Mesenchymal stem cell (in vitro differentiated cells and primary cell): ENCODE results near the gene CXXC5.
A peak's percentile ranks its signal among the peaks of the same experiment; 100 is the strongest.

Source experiments
- DNase-seq: peaks from one replicate; pipeline ENCODE4 v3.0.0-alpha.2; 2013
- H2AFZ ChIP-seq: one replicate; pipeline ENCODE4 v1.6.1; 2013; ENCODE audit warnings: low read depth, mild to moderate bottlenecking, control low read depth, inconsistent platforms, low read length, moderate library complexity
- H2AK5ac ChIP-seq: 2 replicates; pipeline ENCODE4 v1.6.1; 2013; ENCODE audit warnings: low read length, moderate library complexity, mild to moderate bottlenecking, inconsistent platforms; ENCODE audit not compliant: severe bottlenecking
- H2BK120ac ChIP-seq: one replicate; pipeline ENCODE4 v1.6.1; 2013; ENCODE audit warnings: low read depth, mild to moderate bottlenecking, inconsistent platforms, low read length, moderate library complexity
- H2BK12ac ChIP-seq, 2 experiments: one replicate each; pipeline ENCODE4 v1.6.1; 2013; ENCODE audit warnings: inconsistent platforms in 2 of 2, low read length in 2 of 2, mild to moderate bottlenecking in 2 of 2, moderate library complexity in 2 of 2, control low read depth in 1 of 2
- H2BK15ac ChIP-seq: one replicate; pipeline ENCODE4 v1.6.1; 2013; ENCODE audit warnings: mild to moderate bottlenecking, low read depth, inconsistent platforms; ENCODE audit not compliant: poor library complexity, severe bottlenecking
- H2BK5ac ChIP-seq: 2 replicates; pipeline ENCODE4 v1.6.1; 2013; ENCODE audit warnings: low read depth, mild to moderate bottlenecking, low read length, control low read depth, inconsistent platforms; ENCODE audit not compliant: poor library complexity, severe bottlenecking
- H3K14ac ChIP-seq, 2 experiments: one replicate each; pipeline ENCODE4 v1.6.1; 2013; ENCODE audit warnings: inconsistent platforms in 2 of 2, low read length in 2 of 2, control low read depth in 1 of 2, mild to moderate bottlenecking in 1 of 2, moderate library complexity in 1 of 2
- H3K18ac ChIP-seq, 2 experiments: one replicate each; pipeline ENCODE4 v1.6.1; 2013; ENCODE audit warnings: inconsistent platforms in 2 of 2, low read length in 2 of 2, control low read depth in 1 of 2, low read depth in 1 of 2, mild to moderate bottlenecking in 1 of 2
- H3K23ac ChIP-seq, 2 experiments: one replicate each; pipeline ENCODE4 v1.6.1; 2013; ENCODE audit warnings: inconsistent platforms in 2 of 2, low read length in 2 of 2, mild to moderate bottlenecking in 2 of 2, moderate library complexity in 2 of 2, control low read depth in 1 of 2
- H3K27ac ChIP-seq: 2 replicates; pipeline ENCODE4 v1.5.1; 2013; ENCODE audit warnings: mild to moderate bottlenecking, moderate library complexity, low read length, control low read depth, inconsistent platforms; ENCODE audit not compliant: poor library complexity, severe bottlenecking
- H3K27me3 ChIP-seq, 2 experiments: 2 replicates each; pipeline versions ENCODE4 v1.6.1 to v1.7.0; 2013; ENCODE audit warnings: low read length in 2 of 2, mild to moderate bottlenecking in 2 of 2, moderate library complexity in 2 of 2, control low read depth in 1 of 2, inconsistent platforms in 1 of 2; ENCODE audit not compliant: control insufficient read depth in 1 of 2, insufficient read depth in 1 of 2
- H3K36me3 ChIP-seq, 2 experiments: 2 replicates each; pipeline versions ENCODE4 v1.6.1 to v1.7.0; 2013; ENCODE audit warnings: low read length in 2 of 2, control low read depth in 1 of 2, inconsistent platforms in 1 of 2, low read depth in 1 of 2, mild to moderate bottlenecking in 1 of 2; ENCODE audit not compliant: insufficient read depth in 2 of 2, control insufficient read depth in 1 of 2
- H3K4ac ChIP-seq, 2 experiments: one replicate each; pipeline ENCODE4 v1.6.1; 2013; ENCODE audit warnings: inconsistent platforms in 2 of 2, low read length in 2 of 2, mild to moderate bottlenecking in 2 of 2, moderate library complexity in 2 of 2, control low read depth in 1 of 2, low read depth in 1 of 2
- H3K4me1 ChIP-seq: 2 replicates; pipeline ENCODE4 v1.6.1; 2013; ENCODE audit warnings: low read depth, low read length, control low read depth; ENCODE audit not compliant: control insufficient read depth, insufficient read depth
- H3K4me2 ChIP-seq: 2 replicates; pipeline ENCODE4 v1.6.1; 2013; ENCODE audit warnings: low read length, mild to moderate bottlenecking, inconsistent platforms; ENCODE audit not compliant: poor library complexity, severe bottlenecking
- H3K4me3 ChIP-seq, 2 experiments: 2 replicates each; pipeline versions ENCODE4 v1.5.1 to v1.7.0; 2013; ENCODE audit warnings: low read length in 2 of 2, mild to moderate bottlenecking in 2 of 2, control low read depth in 1 of 2, low read depth in 1 of 2; ENCODE audit not compliant: insufficient read depth in 1 of 2
- H3K79me1 ChIP-seq: replicated peaks from 2 replicates; pipeline ENCODE4 v1.6.1; 2013; ENCODE audit warnings: mild to moderate bottlenecking, control low read depth, low read length, inconsistent platforms; ENCODE audit not compliant: poor library complexity, severe bottlenecking
- H3K9ac ChIP-seq: 2 replicates; pipeline ENCODE4 v1.7.0; 2013; ENCODE audit warnings: mild to moderate bottlenecking, low read length, moderate library complexity
- H3K9me3 ChIP-seq: 2 replicates; pipeline ENCODE4 v1.7.0; 2013; ENCODE audit warnings: mild to moderate bottlenecking, low read length; ENCODE audit not compliant: control insufficient read depth
- H4K8ac ChIP-seq: one replicate; pipeline ENCODE4 v1.6.1; 2013; ENCODE audit warnings: inconsistent platforms, mild to moderate bottlenecking, low read length, moderate library complexity
- H4K91ac ChIP-seq: one replicate; pipeline ENCODE4 v1.6.1; 2013; ENCODE audit warnings: mild to moderate bottlenecking, low read length, inconsistent platforms
- WGBS: methylation state at CpG from one replicate; pipeline ENCODE4 v1.1.7; 2013; ENCODE audit warnings: mixed read lengths; 5-methylcytosine and 5-hydroxymethylcytosine counted together

Gene CXXC5

GRCh38 chr5:139645430-139645871 is 2.7 kb upstream of the CXXC5 start:
- H2BK15ac ChIP-seq = no peak overlapping the region
- no peak overlapping the region for H4K91ac ChIP-seq
- no peak overlapping the region for H2BK120ac ChIP-seq
- H3K4ac ChIP-seq = no peak overlapping the region
- no peak overlapping the region for H4K8ac ChIP-seq
- H2BK12ac ChIP-seq = no peak overlapping the region
- 91% methylated on average over 3 of the region's 3 CpGs for WGBS
- H3K14ac ChIP-seq = no peak overlapping the region
- no peak overlapping the region for H2BK5ac ChIP-seq
- H3K27ac ChIP-seq = no peak overlapping the region
- no peak overlapping the region for H3K18ac ChIP-seq
- no peak overlapping the region for H3K23ac ChIP-seq
- no peaks in the 10 kb centered on the region for H3K9me3 ChIP-seq
- H2AK5ac ChIP-seq = peak overlapping the region; percentile 10
- no peak overlapping the region for H3K9ac ChIP-seq
- H3K4me1 ChIP-seq = peaks cover 46% of the 10 kb centered on the region
- peaks cover 18% of the 10 kb centered on the region for H3K79me1 ChIP-seq
- no peak for DNase-seq
- H3K4me2 ChIP-seq = no peak overlapping the region
- H3K4me3 ChIP-seq = no peak overlapping the region
- H2AFZ ChIP-seq = no peak overlapping the region
- peaks cover 0 to 10% of the 10 kb centered on the region in 2 experiments for H3K36me3 ChIP-seq
- H3K27me3 ChIP-seq = peaks cover 0 to 12% of the 10 kb centered on the region in 2 experiments

- no peak overlapping the region for H2BK15ac ChIP-seq
- 100% methylated on average over 2 of the region's 3 CpGs for WGBS
- no peak overlapping the region for H4K8ac ChIP-seq
Observed at GRCh38 chr5:139646111-139646510, 2.0 kb upstream of the CXXC5 start.

GRCh38 chr5:139646912-139647505 is 1.1 kb upstream of the CXXC5 start:
- peak overlapping the region; percentile 74 for H3K9ac ChIP-seq
- DNase-seq = peak; percentile 47
- H3K18ac ChIP-seq = peak overlapping the region; percentile 40 to 89
- H2BK120ac ChIP-seq = peak overlapping the region; percentile 54
- peaks cover 36% of the 10 kb centered on the region for H3K4me1 ChIP-seq
- no peak overlapping the region for H3K23ac ChIP-seq
- peak overlapping the region; percentile 19 for H2AK5ac ChIP-seq
- 6% methylated on average over 20 of the region's 25 CpGs for WGBS
- peak overlapping the region; percentile 86 for H3K27ac ChIP-seq
- peak overlapping the region; percentile 26 to 74 for H3K4me3 ChIP-seq
- peaks cover 0 to 12% of the 10 kb centered on the region in 2 experiments for H3K27me3 ChIP-seq
- peak overlapping the region; percentile 89 for H3K4me2 ChIP-seq
- peak overlapping the region; percentile 82 for H4K8ac ChIP-seq
- peaks cover 0 to 15% of the 10 kb centered on the region in 2 experiments for H3K36me3 ChIP-seq
- peak overlapping the region in 1 of 2 experiments; percentile 79 for H3K14ac ChIP-seq
- H4K91ac ChIP-seq = peak overlapping the region; percentile 73
- no peak overlapping the region for H2AFZ ChIP-seq
- peak overlapping the region; percentile 6 to 28 for H3K4ac ChIP-seq
- H2BK15ac ChIP-seq = peak overlapping the region; percentile 21
- no peaks in the 10 kb centered on the region for H3K9me3 ChIP-seq
- peaks cover 15% of the 10 kb centered on the region for H3K79me1 ChIP-seq
- H2BK5ac ChIP-seq = no peak overlapping the region
- peak overlapping the region; percentile 32 to 75 for H2BK12ac ChIP-seq

More at GRCh38 chr5:139646111-139646510, 2.0 kb upstream of the CXXC5 start:
- Histone ChIP-seq H3K4me3 (no peak overlapping the region), H3K23ac (no peak overlapping the region), H3K4me2 (no peak overlapping the region), H3K4me1 (peaks cover 41% of the 10 kb centered on the region), H2BK120ac (no peak overlapping the region), H2AFZ (no peak overlapping the region), H2BK12ac (no peak overlapping the region), H3K9me3 (no peaks in the 10 kb centered on the region), H3K4ac (no peak overlapping the region), H3K36me3 (peaks cover 0 to 15% of the 10 kb centered on the region in 2 experiments), H3K18ac (no peak overlapping the region), H3K14ac (no peak overlapping the region), H2BK5ac (no peak overlapping the region), H3K27ac (no peak overlapping the region), H3K79me1 (peaks cover 16% of the 10 kb centered on the region), H3K27me3 (peaks cover 0 to 12% of the 10 kb centered on the region in 2 experiments), H3K9ac (no peak overlapping the region), H2AK5ac (no peak overlapping the region), H4K91ac (no peak overlapping the region)
- DNase-seq = no peak

GRCh38 chr5:139647506-139648204 is 494 bp upstream of the CXXC5 start:
- H3K27me3 ChIP-seq = peaks cover 0 to 12% of the 10 kb centered on the region in 2 experiments
- H2AK5ac ChIP-seq = peak overlapping the region; percentile 19
- peak overlapping the region; percentile 74 to 84 for H3K4me3 ChIP-seq
- peaks cover 30% of the 10 kb centered on the region for H3K4me1 ChIP-seq
- H2BK15ac ChIP-seq = peak overlapping the region; percentile 74
- peak overlapping the region; percentile 54 for H2BK120ac ChIP-seq
- peak overlapping the region; percentile 37 for H2BK5ac ChIP-seq
- peak overlapping the region; percentile 89 for H3K4me2 ChIP-seq
- H4K91ac ChIP-seq = no peak overlapping the region
- no peaks in the 10 kb centered on the region for H3K9me3 ChIP-seq
- H3K4ac ChIP-seq = peak overlapping the region; percentile 31 to 84
- H3K36me3 ChIP-seq = peaks cover 0 to 15% of the 10 kb centered on the region in 2 experiments
- 8% methylated on average over 44 of the region's 46 CpGs for WGBS
- no peak overlapping the region for H2AFZ ChIP-seq
- DNase-seq = no peak
- H3K9ac ChIP-seq = peak overlapping the region; percentile 74
- H3K23ac ChIP-seq = no peak overlapping the region
- H3K14ac ChIP-seq = no peak overlapping the region
- H3K79me1 ChIP-seq = peaks cover 15% of the 10 kb centered on the region
- H3K27ac ChIP-seq = peak overlapping the region; percentile 86
- H4K8ac ChIP-seq = peak overlapping the region; percentile 48
- peak overlapping the region; percentile 46 to 89 for H3K18ac ChIP-seq
- peak overlapping the region; percentile 29 to 60 for H2BK12ac ChIP-seq
